IMR-90 (cell line): ENCODE results near the gene N4BP2L1.

Source experiments
- BHLHE40 ChIP-seq: fragments of 150-350 bp; IDR thresholded peaks from 2 replicates; pipeline ENCODE4 v1.6.1; 2016; ENCODE audit warnings: mild to moderate bottlenecking, low read depth, low read length
- CEBPB ChIP-seq: IDR thresholded peaks from 2 replicates; pipeline ENCODE4 v1.6.1; 2012; ENCODE audit warnings: low read depth, low read length, improper control_type of control experiment
- FOS ChIP-seq: fragments of 150-350 bp; IDR thresholded peaks from 2 replicates; pipeline ENCODE4 v1.6.1; 2016; ENCODE audit warnings: low read depth, low read length
- MAFK ChIP-seq: IDR thresholded peaks from 2 replicates; pipeline ENCODE4 v1.6.1; 2012; ENCODE audit warnings: low read depth, low read length, improper control_type of control experiment
- MAZ ChIP-seq: IDR thresholded peaks from 2 replicates; pipeline ENCODE4 v1.6.1; 2012; ENCODE audit warnings: low read depth, mild to moderate bottlenecking, low read length, improper control_type of control experiment, moderate library complexity, borderline replicate concordance
- MXI1 ChIP-seq: IDR thresholded peaks from 2 replicates; pipeline ENCODE4 v1.6.1; 2012; ENCODE audit warnings: low read depth, mild to moderate bottlenecking, low read length, moderate library complexity, borderline replicate concordance
- NFE2L2 ChIP-seq: fragments of 150-350 bp; IDR thresholded peaks from 2 replicates; pipeline ENCODE4 v1.6.1; 2016; ENCODE audit warnings: low read depth, mild to moderate bottlenecking, low read length
- POLR2A ChIP-seq: IDR thresholded peaks from 2 replicates; pipeline ENCODE4 v1.6.1; 2012; ENCODE audit warnings: mild to moderate bottlenecking, low read depth, low read length
- RAD21 ChIP-seq: IDR thresholded peaks from 2 replicates; pipeline ENCODE4 v1.6.1; 2012; ENCODE audit warnings: low read length, improper control_type of control experiment
- SMC3 ChIP-seq: fragments of 150-350 bp; IDR thresholded peaks from 2 replicates; pipeline ENCODE4 v1.6.1; 2016; ENCODE audit warnings: low read depth, mild to moderate bottlenecking, antibody characterized with exemption, low read length, moderate library complexity
- TF ChIP-seq, protein P1 (sequence below): conservative IDR thresholded peaks from 2 replicates; pipeline ENCODE4 v1.5.1; 2012; ENCODE audit warnings: mild to moderate bottlenecking, low read depth, low read length, improper control_type of control experiment

DNA sequence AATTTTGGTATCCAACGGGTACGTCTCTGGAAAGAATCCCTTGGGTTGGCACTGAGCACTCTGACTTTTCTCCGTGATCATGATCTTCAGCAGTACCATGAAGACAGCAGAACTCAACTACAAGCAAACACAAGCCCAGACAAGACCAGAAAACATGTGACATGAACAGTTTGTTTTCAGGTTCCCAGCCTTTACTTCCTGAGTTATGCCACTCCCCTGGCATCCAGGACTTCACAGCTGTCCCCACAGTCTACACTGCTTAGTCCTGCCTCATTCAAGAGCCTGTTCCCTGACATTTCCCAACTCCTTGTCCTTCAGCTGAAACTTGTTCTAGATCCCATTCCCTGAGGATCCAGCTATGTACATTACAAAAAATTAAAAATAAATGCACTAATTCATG lies 4.9 kb upstream of the N4BP2L1 start:
- TF ChIP-seq NFE2L2 (no peak), BHLHE40 (no peak), POLR2A (no peak), MXI1 (no peak), MAFK (no peak), RAD21 (no peak), CEBPB (no peak), MAZ (no peak), SMC3 (no peak), FOS (no peak)
- TF ChIP-seq, protein P1, sequence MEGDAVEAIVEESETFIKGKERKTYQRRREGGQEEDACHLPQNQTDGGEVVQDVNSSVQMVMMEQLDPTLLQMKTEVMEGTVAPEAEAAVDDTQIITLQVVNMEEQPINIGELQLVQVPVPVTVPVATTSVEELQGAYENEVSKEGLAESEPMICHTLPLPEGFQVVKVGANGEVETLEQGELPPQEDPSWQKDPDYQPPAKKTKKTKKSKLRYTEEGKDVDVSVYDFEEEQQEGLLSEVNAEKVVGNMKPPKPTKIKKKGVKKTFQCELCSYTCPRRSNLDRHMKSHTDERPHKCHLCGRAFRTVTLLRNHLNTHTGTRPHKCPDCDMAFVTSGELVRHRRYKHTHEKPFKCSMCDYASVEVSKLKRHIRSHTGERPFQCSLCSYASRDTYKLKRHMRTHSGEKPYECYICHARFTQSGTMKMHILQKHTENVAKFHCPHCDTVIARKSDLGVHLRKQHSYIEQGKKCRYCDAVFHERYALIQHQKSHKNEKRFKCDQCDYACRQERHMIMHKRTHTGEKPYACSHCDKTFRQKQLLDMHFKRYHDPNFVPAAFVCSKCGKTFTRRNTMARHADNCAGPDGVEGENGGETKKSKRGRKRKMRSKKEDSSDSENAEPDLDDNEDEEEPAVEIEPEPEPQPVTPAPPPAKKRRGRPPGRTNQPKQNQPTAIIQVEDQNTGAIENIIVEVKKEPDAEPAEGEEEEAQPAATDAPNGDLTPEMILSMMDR: no peak
